HG03095 (cell line): ENCODE results near the gene CDR2.
"Not testable (repeated sequence)": the region's sequence is repeated elsewhere in the genome, so short reads cannot be mapped to it uniquely, and the experiment has no call there.

Experiments used
- ATAC-seq: cut with Tn5 transposase; IDR thresholded peaks from one replicate; pipeline ENCODE4 v1.9.1; 2021; ENCODE audit warnings: moderate library complexity; ENCODE audit not compliant: unreplicated experiment

Gene CDR2

GRCh38 chr16:22311520-22311919, 62.9 kb downstream of the CDR2 start:
- no peak for ATAC-seq

GRCh38 chr16:22308824-22309520, 65.4 kb downstream of the CDR2 start:
- ATAC-seq, result no peak

GRCh38 chr16:22307838-22308237, 66.6 kb downstream of the CDR2 start:
- ATAC-seq, result no peak

- ATAC-seq, result no peak
Observed at GRCh38 chr16:22306788-22307187, 67.6 kb downstream of the CDR2 start.

GRCh38 chr16:22304411-22304810, 70.0 kb downstream of the CDR2 start:
- no peak for ATAC-seq

- ATAC-seq, result no peak
Observed at GRCh38 chr16:22302776-22303363, 71.5 kb downstream of the CDR2 start.

GRCh38 chr16:22301423-22301822, 73.0 kb downstream of the CDR2 start:
- ATAC-seq, result not testable (repeated sequence)

GRCh38 chr16:22300427-22301071, 73.9 kb downstream of the CDR2 start:
- no peak for ATAC-seq

- ATAC-seq, result no peak
Observed at GRCh38 chr16:22299036-22299435, 75.4 kb downstream of the CDR2 start.

- no peak for ATAC-seq
Observed at GRCh38 chr16:22297871-22298733, 76.3 kb downstream of the CDR2 start.

- peak; percentile 75 for ATAC-seq
Observed at GRCh38 chr16:22297114-22297870, 77.1 kb downstream of the CDR2 start, which contains the start of gene POLR3E. Gene POLR3E (plus strand): TSS chr16:22297409. CDS start chr16:22302969, 5,560 bp downstream.

- no peak for ATAC-seq
Observed at GRCh38 chr16:22296225-22297113, 78.0 kb downstream of the CDR2 start.
